Measurements from ENCODE around the gene RAF1. TPM values are rescaled to one million over a fixed set of nuclear protein-coding genes. Genes with fewer than 3 reads are reported as not detected.

RAF1 gene
- total RNA-seq, 4 donors from 2014 or later, result 73.2 to 107 (median 84.2) TPM

DNA sequence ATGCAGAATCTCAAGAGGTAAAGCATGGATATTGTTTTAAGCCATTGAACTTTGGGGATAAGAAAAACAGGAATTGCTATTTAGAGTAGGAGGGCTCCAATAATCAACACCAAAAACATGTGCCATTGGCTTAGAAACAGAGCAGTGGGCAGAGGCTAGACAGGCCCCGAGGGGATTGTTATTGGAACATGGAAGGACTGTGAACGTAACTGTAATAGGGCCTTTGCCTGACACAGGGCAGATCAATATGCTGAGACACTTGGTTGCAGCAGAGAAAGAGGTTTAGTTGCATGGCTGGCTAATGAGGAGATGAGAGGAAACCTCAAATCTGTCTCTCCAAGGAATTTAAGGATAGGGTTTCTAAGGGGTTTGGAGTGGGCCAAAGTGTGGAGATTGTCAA lies 36.9 kb upstream of the RAF1 start:
- no peak for DNase-seq
- intact Hi-C loops (cut with DNase I), result loop anchor here (10.0 kb wide), 1 partner anchor 144 kb away; the partner anchor contains the start of gene RPL32
- peaks cover 0 to 27% (median 0%) of the 10 kb centered on the region in 3 donors for H3K4me1 ChIP-seq
- H3K9me3 ChIP-seq, result no peaks in the 10 kb centered on the region
- peak overlapping the region in 1 of 4 donors; percentile 85 for H3K27ac ChIP-seq
- no peak overlapping the region for H3K4me3 ChIP-seq
- no peaks in the 10 kb centered on the region for H3K27me3 ChIP-seq
- TF ChIP-seq POLR2A (IDR thresholded peaks at IDR 0.05), result no peak
- TF ChIP-seq, protein P1, sequence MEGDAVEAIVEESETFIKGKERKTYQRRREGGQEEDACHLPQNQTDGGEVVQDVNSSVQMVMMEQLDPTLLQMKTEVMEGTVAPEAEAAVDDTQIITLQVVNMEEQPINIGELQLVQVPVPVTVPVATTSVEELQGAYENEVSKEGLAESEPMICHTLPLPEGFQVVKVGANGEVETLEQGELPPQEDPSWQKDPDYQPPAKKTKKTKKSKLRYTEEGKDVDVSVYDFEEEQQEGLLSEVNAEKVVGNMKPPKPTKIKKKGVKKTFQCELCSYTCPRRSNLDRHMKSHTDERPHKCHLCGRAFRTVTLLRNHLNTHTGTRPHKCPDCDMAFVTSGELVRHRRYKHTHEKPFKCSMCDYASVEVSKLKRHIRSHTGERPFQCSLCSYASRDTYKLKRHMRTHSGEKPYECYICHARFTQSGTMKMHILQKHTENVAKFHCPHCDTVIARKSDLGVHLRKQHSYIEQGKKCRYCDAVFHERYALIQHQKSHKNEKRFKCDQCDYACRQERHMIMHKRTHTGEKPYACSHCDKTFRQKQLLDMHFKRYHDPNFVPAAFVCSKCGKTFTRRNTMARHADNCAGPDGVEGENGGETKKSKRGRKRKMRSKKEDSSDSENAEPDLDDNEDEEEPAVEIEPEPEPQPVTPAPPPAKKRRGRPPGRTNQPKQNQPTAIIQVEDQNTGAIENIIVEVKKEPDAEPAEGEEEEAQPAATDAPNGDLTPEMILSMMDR (IDR thresholded peaks at IDR 0.05), result no peak
- H3K36me3 ChIP-seq, result no peaks in the 10 kb centered on the region
- 82 to 84% methylated on average over 2 of the region's 2 CpGs for WGBS, 2 donors

DNA sequence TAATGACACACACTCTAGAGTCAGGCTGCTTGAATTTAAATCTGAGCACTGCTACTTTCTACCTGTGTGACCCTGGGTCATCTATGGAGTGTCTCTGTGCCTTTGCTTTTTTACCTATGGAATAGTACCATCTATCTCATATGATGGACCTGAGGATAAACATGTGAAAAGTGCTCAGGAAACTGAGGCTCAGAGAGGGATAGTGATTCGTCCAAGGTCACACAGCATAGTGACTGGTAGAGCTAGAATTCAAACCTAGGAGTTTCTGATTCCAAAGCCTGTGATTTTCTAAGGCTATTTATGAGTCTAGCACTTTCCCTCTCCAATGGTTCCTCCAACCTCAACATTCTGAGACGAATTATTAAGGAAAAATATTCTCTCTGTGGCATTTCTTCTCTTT lies 32.0 kb upstream of the RAF1 start:
- Histone ChIP-seq H3K27ac (no peak overlapping the region), H3K9me3 (no peaks in the 10 kb centered on the region), H3K4me1 (peaks cover 0 to 20% (median 0%) of the 10 kb centered on the region in 3 donors), H3K4me3 (no peak overlapping the region), H3K36me3 (no peaks in the 10 kb centered on the region), H3K27me3 (no peaks in the 10 kb centered on the region)
- TF ChIP-seq, protein P1 (IDR thresholded peaks at IDR 0.05), result no peak
- TF ChIP-seq POLR2A (IDR thresholded peaks at IDR 0.05), result no peak
- intact Hi-C loops (cut with DNase I), result no loop called here
- 79% methylated on average over 2 of the region's 2 CpGs for WGBS, 2 donors
- DNase-seq, result no peak

GRCh38 chr3:12695112-12695511 lies 31.2 kb upstream of the RAF1 start:
- H3K27me3 ChIP-seq, result no peaks in the 10 kb centered on the region
- H3K4me1 ChIP-seq, result peaks cover 0 to 20% (median 0%) of the 10 kb centered on the region in 3 donors
- H3K27ac ChIP-seq, result peak overlapping the region in 3 of 4 donors; percentile 34 to 77 (median 63)
- no peak overlapping the region for H3K4me3 ChIP-seq
- no peak for DNase-seq
- H3K9me3 ChIP-seq, result no peaks in the 10 kb centered on the region
- H3K36me3 ChIP-seq, result no peaks in the 10 kb centered on the region
- no peak for TF ChIP-seq POLR2A (IDR thresholded peaks at IDR 0.05)
- TF ChIP-seq, protein P1 (IDR thresholded peaks at IDR 0.05), result no peak
- intact Hi-C loops (cut with DNase I), result no loop called here
- WGBS, 2 donors, result 75 to 78% methylated on average over 3 of the region's 3 CpGs

DNA sequence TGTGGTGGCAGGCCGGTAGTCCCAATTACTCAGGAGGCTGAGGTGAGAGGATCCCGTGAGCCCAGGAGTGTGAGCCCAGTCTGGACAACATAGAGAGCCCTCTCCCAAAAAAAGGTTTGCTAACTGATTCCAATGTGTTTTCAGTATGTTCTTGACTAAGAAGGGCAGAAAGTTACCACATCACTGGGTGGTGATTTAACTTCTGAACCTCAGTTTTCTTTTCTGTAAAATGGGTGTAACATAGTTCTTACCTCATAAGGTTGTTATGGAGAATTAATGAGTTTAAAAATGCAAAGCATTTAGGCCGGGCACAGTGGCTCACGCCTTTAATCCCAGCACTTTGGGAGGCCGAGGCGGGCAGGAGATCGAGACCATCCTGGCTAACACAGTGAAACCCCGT lies 28.5 kb upstream of the RAF1 start:
- no peak for DNase-seq
- 88 to 89% methylated on average over 8 of the region's 8 CpGs for WGBS, 2 donors
- intact Hi-C loops (cut with DNase I), result no loop called here
- Histone ChIP-seq H3K36me3 (no peaks in the 10 kb centered on the region), H3K9me3 (no peaks in the 10 kb centered on the region), H3K27me3 (peaks cover 0 to 4% (median 0%) of the 10 kb centered on the region in 4 donors), H3K4me3 (no peak overlapping the region), H3K4me1 (peaks cover 0 to 20% (median 0%) of the 10 kb centered on the region in 3 donors), H3K27ac (no peak overlapping the region)
- TF ChIP-seq POLR2A (IDR thresholded peaks at IDR 0.05), result no peak
- TF ChIP-seq, protein P1 (IDR thresholded peaks at IDR 0.05), result no peak

- intact Hi-C loops (cut with DNase I), result no loop called here
- WGBS, 2 donors, result 71 to 77% methylated on average over 11 of the region's 11 CpGs
- no peak for DNase-seq
- no peak overlapping the region for H3K4me3 ChIP-seq
- H3K9me3 ChIP-seq, result no peaks in the 10 kb centered on the region
- H3K27me3 ChIP-seq, result peaks cover 0 to 4% (median 0%) of the 10 kb centered on the region in 4 donors
- no peaks in the 10 kb centered on the region for H3K36me3 ChIP-seq
- no peak overlapping the region for H3K27ac ChIP-seq
- TF ChIP-seq POLR2A (IDR thresholded peaks at IDR 0.05), result no peak
- TF ChIP-seq, protein P1 (IDR thresholded peaks at IDR 0.05), result no peak
- peaks cover 0 to 16% (median 0%) of the 10 kb centered on the region in 3 donors for H3K4me1 ChIP-seq
These were observed 26.2 kb upstream of the RAF1 start for GRCh38 chr3:12689997-12690711.
